WTC11 (cell line): ENCODE data around the gene ERBB4. TPM values are rescaled to one million over a fixed set of nuclear protein-coding genes. Genes with fewer than 3 reads are reported as not detected.

Experiments used
- ATAC-seq: fragments of 200-7000 bp; cut with Tn5 transposase; 2 replicates; pipeline ENCODE4 v1.10.0; 2021; ENCODE audit warnings: mild to moderate bottlenecking, moderate library complexity
- CTCF ChIA-PET: fragments of 300-600 bp; sonication (Branson Sonifier 250); formaldehyde crosslinking; loops from one replicate; lab custom pipeline; 2021; ENCODE audit warnings: antibody characterized with exemption; lab: Charles Lee
- POLR2A ChIA-PET: fragments of 350-600 bp; sonication (Branson Sonifier 250); formaldehyde crosslinking; loops from one replicate; lab custom pipeline; 2021; ENCODE audit warnings: antibody characterized with exemption; lab: Charles Lee
- DNase-seq: peaks from one replicate; pipeline ENCODE4 v3.0.0; 2021; ENCODE audit warnings: low spot score
- H3K27ac Mint-ChIP-seq: 2 replicates; pipeline ENCODE4 v1.8.0; 2021; ENCODE audit warnings: mixed read lengths
- H3K27me3 Mint-ChIP-seq: 2 replicates; pipeline ENCODE4 v1.8.0; 2021; ENCODE audit warnings: low read depth, mild to moderate bottlenecking, moderate library complexity, mixed read lengths
- H3K36me3 Mint-ChIP-seq: 2 replicates; pipeline ENCODE4 v1.8.0; 2021; ENCODE audit warnings: mixed read lengths
- H3K4me1 Mint-ChIP-seq: 2 replicates; pipeline ENCODE4 v1.8.0; 2022; ENCODE audit warnings: mixed read lengths
- H3K4me3 Mint-ChIP-seq: 2 replicates; pipeline ENCODE4 v1.8.0; 2021; ENCODE audit warnings: mild to moderate bottlenecking, moderate library complexity, mixed read lengths
- H3K9me3 Mint-ChIP-seq: 2 replicates; pipeline ENCODE4 v1.8.0; 2021; ENCODE audit warnings: mixed read lengths
- ESRRA ChIP-seq: sonication (generic); formaldehyde crosslinking; IDR thresholded peaks from 2 replicates; pipeline ENCODE4 v1.8.1; 2022; ENCODE audit warnings: mild to moderate bottlenecking, missing genetic modification reagents, borderline replicate concordance
- ETV6 ChIP-seq: sonication (generic); formaldehyde crosslinking; IDR thresholded peaks from 2 replicates; pipeline ENCODE4 v1.8.1; 2022; ENCODE audit warnings: mild to moderate bottlenecking, missing genetic modification reagents
- GABPB1 ChIP-seq: sonication (generic); formaldehyde crosslinking; IDR thresholded peaks from 2 replicates; pipeline ENCODE4 v1.8.1; 2023; ENCODE audit warnings: mild to moderate bottlenecking, missing genetic modification reagents
- GRHL2 ChIP-seq: fragments of 250-450 bp; sonication (Bioruptor Pico); IDR thresholded peaks from 2 replicates; pipeline ENCODE4 v1.8.0; 2022; ENCODE audit warnings: mild to moderate bottlenecking, moderate library complexity; ENCODE audit not compliant: insufficient replicate concordance, severe bottlenecking
- HMGA2 ChIP-seq: fragments of 250-450 bp; sonication (Bioruptor Pico); IDR thresholded peaks from 2 replicates; pipeline ENCODE4 v1.4.0; 2021; ENCODE audit warnings: mild to moderate bottlenecking, moderate library complexity
- KAT7 ChIP-seq: sonication (generic); formaldehyde crosslinking; IDR thresholded peaks from 2 replicates; pipeline ENCODE4 v1.8.1; 2023; ENCODE audit warnings: missing genetic modification reagents, mild to moderate bottlenecking, borderline replicate concordance
- ZNF219 ChIP-seq: sonication (generic); formaldehyde crosslinking; IDR thresholded peaks from 2 replicates; pipeline ENCODE4 v1.8.0; 2023; ENCODE audit warnings: missing genetic modification reagents, mild to moderate bottlenecking, borderline replicate concordance
- total RNA-seq: library from RNA; stranded (reverse); gene quantifications from 3 replicates; pipeline ENCODE4 v1.2.3, GENCODE V29; 2021
- TF ChIP-seq, protein P1 (sequence below): fragments of 250-450 bp; sonication (Bioruptor Pico); IDR thresholded peaks from 2 replicates; pipeline ENCODE4 v2.1.2; 2022; ENCODE audit warnings: mild to moderate bottlenecking, moderate library complexity
- TF ChIP-seq, protein P2 (sequence below): fragments of 250-450 bp; sonication (Bioruptor Pico); IDR thresholded peaks from 2 replicates; pipeline ENCODE4 v1.9.0; 2021; ENCODE audit warnings: mild to moderate bottlenecking, borderline replicate concordance
- TF ChIP-seq, protein P3 (sequence below): fragments of 250-450 bp; sonication (Bioruptor Pico); IDR thresholded peaks from 2 replicates; pipeline ENCODE4 v1.9.0; 2021; ENCODE audit warnings: moderate library complexity, mild to moderate bottlenecking, inconsistent platforms, borderline replicate concordance
- TF ChIP-seq, protein P4 (sequence below): sonication (generic); formaldehyde crosslinking; IDR thresholded peaks from 2 replicates; pipeline ENCODE4 v1.8.1; 2022; ENCODE audit warnings: mild to moderate bottlenecking, missing genetic modification reagents, moderate library complexity, borderline replicate concordance
- TF ChIP-seq, protein P5 (sequence below): sonication (generic); formaldehyde crosslinking; IDR thresholded peaks from 2 replicates; pipeline ENCODE4 v1.8.1; 2022; ENCODE audit warnings: mild to moderate bottlenecking, moderate library complexity, missing genetic modification reagents
- TF ChIP-seq, protein P6 (sequence below): sonication (generic); formaldehyde crosslinking; IDR thresholded peaks from 2 replicates; pipeline ENCODE4 v1.8.1; 2023; ENCODE audit warnings: mild to moderate bottlenecking, missing genetic modification reagents, borderline replicate concordance
- TF ChIP-seq, protein P7 (sequence below): sonication (generic); formaldehyde crosslinking; IDR thresholded peaks from 2 replicates; pipeline ENCODE4 v1.8.1; 2022; ENCODE audit warnings: low read depth, mild to moderate bottlenecking, moderate library complexity, missing genetic modification reagents, borderline replicate concordance
- TF ChIP-seq, protein P8 (sequence below): sonication (generic); formaldehyde crosslinking; IDR thresholded peaks from 2 replicates; pipeline ENCODE4 v1.8.1; 2022; ENCODE audit warnings: low read depth, missing genetic modification reagents, borderline replicate concordance

Gene ERBB4
- total RNA-seq, 1 experiment from 2014 or later, result 1.6 TPM

DNA sequence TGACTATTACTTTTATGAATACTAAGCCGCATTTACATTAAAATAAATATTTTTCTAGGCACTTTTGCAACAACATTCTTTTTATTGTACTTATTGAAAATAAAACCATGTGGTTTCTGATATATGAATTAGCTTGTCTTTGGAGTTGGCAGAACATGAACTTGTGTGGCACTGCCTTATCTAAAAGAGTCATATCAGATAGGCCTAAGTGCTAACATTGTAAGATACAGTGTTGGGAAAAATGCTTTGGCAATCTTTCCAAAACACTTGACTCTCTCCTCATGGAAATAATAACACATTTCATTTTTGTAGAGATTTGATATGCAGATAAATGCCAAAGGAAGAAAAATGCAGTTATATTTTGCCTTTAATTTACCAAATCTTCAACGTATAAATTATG lies 191.7 kb downstream of the ERBB4 start (continued):
- TF ChIP-seq, protein P1, sequence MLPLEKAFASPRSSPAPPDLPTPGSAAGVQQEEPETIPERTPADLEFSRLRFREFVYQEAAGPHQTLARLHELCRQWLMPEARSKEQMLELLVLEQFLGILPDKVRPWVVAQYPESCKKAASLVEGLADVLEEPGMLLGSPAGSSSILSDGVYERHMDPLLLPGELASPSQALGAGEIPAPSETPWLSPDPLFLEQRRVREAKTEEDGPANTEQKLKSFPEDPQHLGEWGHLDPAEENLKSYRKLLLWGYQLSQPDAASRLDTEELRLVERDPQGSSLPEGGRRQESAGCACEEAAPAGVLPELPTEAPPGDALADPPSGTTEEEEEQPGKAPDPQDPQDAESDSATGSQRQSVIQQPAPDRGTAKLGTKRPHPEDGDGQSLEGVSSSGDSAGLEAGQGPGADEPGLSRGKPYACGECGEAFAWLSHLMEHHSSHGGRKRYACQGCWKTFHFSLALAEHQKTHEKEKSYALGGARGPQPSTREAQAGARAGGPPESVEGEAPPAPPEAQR (CRISPR knock-in tag), result no peak

DNA sequence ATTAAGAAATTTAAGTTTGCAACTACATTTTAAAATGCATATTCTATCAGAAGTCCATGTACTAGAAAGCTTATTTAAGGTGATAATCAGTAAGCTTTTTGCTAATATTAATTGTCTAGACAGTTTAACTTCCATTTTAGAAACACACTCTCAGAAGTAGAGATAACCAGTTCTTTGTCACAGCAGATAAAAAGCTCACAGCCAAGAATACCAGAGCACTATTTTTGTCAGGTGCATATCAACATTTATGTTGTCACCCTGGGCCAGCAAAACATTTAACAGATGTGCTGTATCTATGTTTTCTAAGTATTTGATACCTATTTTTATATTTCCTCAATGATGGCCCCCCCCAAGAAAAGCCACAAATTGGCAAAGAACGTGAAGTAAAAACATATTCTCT lies 192.6 kb downstream of the ERBB4 start:
- ChIA-PET CTCF (no interaction called here), POLR2A (no interaction called here)
- no peak for DNase-seq
- no peak overlapping the region for H3K27ac Mint-ChIP-seq
- H3K9me3 Mint-ChIP-seq, result peaks cover 4% of the 10 kb centered on the region; the same call in 1 of the 2 replicates
- no peaks in the 10 kb centered on the region for H3K36me3 Mint-ChIP-seq
- no peak for ATAC-seq
- H3K27me3 Mint-ChIP-seq, result no peaks in the 10 kb centered on the region
- no peak overlapping the region for H3K4me3 Mint-ChIP-seq
- peaks cover 6% of the 10 kb centered on the region for H3K4me1 Mint-ChIP-seq
- TF ChIP-seq, protein P2, sequence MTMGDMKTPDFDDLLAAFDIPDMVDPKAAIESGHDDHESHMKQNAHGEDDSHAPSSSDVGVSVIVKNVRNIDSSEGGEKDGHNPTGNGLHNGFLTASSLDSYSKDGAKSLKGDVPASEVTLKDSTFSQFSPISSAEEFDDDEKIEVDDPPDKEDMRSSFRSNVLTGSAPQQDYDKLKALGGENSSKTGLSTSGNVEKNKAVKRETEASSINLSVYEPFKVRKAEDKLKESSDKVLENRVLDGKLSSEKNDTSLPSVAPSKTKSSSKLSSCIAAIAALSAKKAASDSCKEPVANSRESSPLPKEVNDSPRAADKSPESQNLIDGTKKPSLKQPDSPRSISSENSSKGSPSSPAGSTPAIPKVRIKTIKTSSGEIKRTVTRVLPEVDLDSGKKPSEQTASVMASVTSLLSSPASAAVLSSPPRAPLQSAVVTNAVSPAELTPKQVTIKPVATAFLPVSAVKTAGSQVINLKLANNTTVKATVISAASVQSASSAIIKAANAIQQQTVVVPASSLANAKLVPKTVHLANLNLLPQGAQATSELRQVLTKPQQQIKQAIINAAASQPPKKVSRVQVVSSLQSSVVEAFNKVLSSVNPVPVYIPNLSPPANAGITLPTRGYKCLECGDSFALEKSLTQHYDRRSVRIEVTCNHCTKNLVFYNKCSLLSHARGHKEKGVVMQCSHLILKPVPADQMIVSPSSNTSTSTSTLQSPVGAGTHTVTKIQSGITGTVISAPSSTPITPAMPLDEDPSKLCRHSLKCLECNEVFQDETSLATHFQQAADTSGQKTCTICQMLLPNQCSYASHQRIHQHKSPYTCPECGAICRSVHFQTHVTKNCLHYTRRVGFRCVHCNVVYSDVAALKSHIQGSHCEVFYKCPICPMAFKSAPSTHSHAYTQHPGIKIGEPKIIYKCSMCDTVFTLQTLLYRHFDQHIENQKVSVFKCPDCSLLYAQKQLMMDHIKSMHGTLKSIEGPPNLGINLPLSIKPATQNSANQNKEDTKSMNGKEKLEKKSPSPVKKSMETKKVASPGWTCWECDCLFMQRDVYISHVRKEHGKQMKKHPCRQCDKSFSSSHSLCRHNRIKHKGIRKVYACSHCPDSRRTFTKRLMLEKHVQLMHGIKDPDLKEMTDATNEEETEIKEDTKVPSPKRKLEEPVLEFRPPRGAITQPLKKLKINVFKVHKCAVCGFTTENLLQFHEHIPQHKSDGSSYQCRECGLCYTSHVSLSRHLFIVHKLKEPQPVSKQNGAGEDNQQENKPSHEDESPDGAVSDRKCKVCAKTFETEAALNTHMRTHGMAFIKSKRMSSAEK (CRISPR knock-in tag), result no peak
- TF ChIP-seq GRHL2 (CRISPR knock-in tag), result no peak

DNA sequence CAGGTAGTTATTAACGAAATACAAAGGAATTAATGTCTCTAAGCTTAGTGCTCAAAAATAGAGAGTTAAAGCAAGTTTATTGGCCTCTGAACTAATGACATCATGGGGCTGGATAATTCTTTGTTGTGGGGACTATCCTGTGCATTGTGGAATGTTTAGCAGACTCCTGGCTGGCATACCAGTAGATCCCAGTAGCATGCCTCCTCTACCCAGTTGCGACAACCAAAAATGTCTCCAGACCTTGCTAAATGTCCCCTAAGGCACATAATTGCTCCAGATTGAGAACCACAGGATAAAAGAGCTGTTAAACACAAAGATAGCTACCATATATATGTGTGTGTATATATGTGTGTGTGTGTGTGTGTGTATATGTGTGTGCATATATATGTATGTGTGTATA lies 194.5 kb downstream of the ERBB4 start:
- H3K9me3 Mint-ChIP-seq, result peaks cover 4% of the 10 kb centered on the region; the same call in 1 of the 2 replicates
- ATAC-seq (no peak), DNase-seq (no peak)
- no peak overlapping the region for H3K4me3 Mint-ChIP-seq
- H3K27me3 Mint-ChIP-seq, result no peaks in the 10 kb centered on the region
- ChIA-PET CTCF (no interaction called here), POLR2A (no interaction called here)
- H3K36me3 Mint-ChIP-seq, result no peaks in the 10 kb centered on the region
- no peak overlapping the region for H3K27ac Mint-ChIP-seq
- peaks cover 6% of the 10 kb centered on the region for H3K4me1 Mint-ChIP-seq
- TF ChIP-seq, protein P3, sequence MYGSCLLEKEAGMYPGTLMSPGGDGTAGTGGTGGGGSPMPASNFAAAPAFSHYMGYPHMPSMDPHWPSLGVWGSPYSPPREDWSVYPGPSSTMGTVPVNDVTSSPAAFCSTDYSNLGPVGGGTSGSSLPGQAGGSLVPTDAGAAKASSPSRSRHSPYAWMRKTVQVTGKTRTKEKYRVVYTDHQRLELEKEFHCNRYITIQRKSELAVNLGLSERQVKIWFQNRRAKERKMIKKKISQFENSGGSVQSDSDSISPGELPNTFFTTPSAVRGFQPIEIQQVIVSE (CRISPR knock-in tag), result no peak
- TF ChIP-seq, protein P4, sequence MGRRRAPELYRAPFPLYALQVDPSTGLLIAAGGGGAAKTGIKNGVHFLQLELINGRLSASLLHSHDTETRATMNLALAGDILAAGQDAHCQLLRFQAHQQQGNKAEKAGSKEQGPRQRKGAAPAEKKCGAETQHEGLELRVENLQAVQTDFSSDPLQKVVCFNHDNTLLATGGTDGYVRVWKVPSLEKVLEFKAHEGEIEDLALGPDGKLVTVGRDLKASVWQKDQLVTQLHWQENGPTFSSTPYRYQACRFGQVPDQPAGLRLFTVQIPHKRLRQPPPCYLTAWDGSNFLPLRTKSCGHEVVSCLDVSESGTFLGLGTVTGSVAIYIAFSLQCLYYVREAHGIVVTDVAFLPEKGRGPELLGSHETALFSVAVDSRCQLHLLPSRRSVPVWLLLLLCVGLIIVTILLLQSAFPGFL (CRISPR knock-in tag), result no peak
- TF ChIP-seq ZNF219 (CRISPR knock-in tag) (no peak), GABPB1 (CRISPR knock-in tag) (no peak), ETV6 (CRISPR knock-in tag) (no peak), ESRRA (CRISPR knock-in tag) (no peak), KAT7 (CRISPR knock-in tag) (no peak), HMGA2 (CRISPR knock-in tag) (no peak)
- TF ChIP-seq, protein P5, sequence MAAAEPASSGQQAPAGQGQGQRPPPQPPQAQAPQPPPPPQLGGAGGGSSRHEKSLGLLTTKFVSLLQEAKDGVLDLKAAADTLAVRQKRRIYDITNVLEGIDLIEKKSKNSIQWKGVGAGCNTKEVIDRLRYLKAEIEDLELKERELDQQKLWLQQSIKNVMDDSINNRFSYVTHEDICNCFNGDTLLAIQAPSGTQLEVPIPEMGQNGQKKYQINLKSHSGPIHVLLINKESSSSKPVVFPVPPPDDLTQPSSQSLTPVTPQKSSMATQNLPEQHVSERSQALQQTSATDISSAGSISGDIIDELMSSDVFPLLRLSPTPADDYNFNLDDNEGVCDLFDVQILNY (CRISPR knock-in tag), result no peak
- TF ChIP-seq, protein P6, sequence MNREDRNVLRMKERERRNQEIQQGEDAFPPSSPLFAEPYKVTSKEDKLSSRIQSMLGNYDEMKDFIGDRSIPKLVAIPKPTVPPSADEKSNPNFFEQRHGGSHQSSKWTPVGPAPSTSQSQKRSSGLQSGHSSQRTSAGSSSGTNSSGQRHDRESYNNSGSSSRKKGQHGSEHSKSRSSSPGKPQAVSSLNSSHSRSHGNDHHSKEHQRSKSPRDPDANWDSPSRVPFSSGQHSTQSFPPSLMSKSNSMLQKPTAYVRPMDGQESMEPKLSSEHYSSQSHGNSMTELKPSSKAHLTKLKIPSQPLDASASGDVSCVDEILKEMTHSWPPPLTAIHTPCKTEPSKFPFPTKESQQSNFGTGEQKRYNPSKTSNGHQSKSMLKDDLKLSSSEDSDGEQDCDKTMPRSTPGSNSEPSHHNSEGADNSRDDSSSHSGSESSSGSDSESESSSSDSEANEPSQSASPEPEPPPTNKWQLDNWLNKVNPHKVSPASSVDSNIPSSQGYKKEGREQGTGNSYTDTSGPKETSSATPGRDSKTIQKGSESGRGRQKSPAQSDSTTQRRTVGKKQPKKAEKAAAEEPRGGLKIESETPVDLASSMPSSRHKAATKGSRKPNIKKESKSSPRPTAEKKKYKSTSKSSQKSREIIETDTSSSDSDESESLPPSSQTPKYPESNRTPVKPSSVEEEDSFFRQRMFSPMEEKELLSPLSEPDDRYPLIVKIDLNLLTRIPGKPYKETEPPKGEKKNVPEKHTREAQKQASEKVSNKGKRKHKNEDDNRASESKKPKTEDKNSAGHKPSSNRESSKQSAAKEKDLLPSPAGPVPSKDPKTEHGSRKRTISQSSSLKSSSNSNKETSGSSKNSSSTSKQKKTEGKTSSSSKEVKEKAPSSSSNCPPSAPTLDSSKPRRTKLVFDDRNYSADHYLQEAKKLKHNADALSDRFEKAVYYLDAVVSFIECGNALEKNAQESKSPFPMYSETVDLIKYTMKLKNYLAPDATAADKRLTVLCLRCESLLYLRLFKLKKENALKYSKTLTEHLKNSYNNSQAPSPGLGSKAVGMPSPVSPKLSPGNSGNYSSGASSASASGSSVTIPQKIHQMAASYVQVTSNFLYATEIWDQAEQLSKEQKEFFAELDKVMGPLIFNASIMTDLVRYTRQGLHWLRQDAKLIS, result no peak
- TF ChIP-seq, protein P7, sequence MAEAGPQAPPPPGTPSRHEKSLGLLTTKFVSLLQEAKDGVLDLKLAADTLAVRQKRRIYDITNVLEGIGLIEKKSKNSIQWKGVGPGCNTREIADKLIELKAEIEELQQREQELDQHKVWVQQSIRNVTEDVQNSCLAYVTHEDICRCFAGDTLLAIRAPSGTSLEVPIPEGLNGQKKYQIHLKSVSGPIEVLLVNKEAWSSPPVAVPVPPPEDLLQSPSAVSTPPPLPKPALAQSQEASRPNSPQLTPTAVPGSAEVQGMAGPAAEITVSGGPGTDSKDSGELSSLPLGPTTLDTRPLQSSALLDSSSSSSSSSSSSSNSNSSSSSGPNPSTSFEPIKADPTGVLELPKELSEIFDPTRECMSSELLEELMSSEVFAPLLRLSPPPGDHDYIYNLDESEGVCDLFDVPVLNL (CRISPR knock-in tag), result no peak
- TF ChIP-seq, protein P8, sequence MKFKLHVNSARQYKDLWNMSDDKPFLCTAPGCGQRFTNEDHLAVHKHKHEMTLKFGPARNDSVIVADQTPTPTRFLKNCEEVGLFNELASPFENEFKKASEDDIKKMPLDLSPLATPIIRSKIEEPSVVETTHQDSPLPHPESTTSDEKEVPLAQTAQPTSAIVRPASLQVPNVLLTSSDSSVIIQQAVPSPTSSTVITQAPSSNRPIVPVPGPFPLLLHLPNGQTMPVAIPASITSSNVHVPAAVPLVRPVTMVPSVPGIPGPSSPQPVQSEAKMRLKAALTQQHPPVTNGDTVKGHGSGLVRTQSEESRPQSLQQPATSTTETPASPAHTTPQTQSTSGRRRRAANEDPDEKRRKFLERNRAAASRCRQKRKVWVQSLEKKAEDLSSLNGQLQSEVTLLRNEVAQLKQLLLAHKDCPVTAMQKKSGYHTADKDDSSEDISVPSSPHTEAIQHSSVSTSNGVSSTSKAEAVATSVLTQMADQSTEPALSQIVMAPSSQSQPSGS (CRISPR knock-in tag), result no peak
